GM18505 (cell line): ENCODE measurements around the gene CCDC146.

Experiments
- ATAC-seq: cut with Tn5 transposase; IDR thresholded peaks from one replicate; pipeline ENCODE4 v1.9.1; 2021; ENCODE audit not compliant: unreplicated experiment
- POLR2A ChIP-seq: IDR thresholded peaks from 4 replicates; pipeline ENCODE4 v1.6.1; 2011; ENCODE audit warnings: borderline replicate concordance; ENCODE audit not compliant: insufficient read depth, insufficient read length; ENCODE audit errors: extremely low read depth

Gene CCDC146

GRCh38 chr7:77338883-77339629, 216.6 kb downstream of the CCDC146 start:
- no peak for ATAC-seq
- no peak for TF ChIP-seq POLR2A

DNA sequence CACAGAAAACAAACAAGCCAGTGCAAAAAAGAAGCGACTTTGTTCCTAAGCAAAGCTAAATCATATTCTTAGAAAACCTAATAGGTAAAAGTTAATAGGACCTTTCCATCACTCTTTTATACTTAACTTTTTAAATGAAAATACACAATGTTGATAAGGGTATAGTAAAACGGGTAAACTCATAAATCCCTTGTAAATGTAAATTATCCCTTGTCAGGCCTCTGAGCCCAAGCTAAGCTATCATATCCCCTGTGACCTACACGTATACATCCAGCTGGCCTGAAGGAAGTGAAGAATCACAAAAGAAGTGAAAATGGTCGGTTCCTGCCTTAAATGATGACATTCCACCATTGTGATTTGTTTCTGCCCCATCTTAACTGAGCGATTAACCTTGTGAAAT, 217.3 kb downstream of the CCDC146 start:
- TF ChIP-seq POLR2A, result no peak
- ATAC-seq, result no peak
